ENCODE measurements around the gene TET2. TPM values are rescaled to one million over a fixed set of nuclear protein-coding genes. Genes with fewer than 3 reads are reported as not detected.

The TET2 gene
- total RNA-seq, 1 donor from 2014 or later = 23.3 TPM

DNA sequence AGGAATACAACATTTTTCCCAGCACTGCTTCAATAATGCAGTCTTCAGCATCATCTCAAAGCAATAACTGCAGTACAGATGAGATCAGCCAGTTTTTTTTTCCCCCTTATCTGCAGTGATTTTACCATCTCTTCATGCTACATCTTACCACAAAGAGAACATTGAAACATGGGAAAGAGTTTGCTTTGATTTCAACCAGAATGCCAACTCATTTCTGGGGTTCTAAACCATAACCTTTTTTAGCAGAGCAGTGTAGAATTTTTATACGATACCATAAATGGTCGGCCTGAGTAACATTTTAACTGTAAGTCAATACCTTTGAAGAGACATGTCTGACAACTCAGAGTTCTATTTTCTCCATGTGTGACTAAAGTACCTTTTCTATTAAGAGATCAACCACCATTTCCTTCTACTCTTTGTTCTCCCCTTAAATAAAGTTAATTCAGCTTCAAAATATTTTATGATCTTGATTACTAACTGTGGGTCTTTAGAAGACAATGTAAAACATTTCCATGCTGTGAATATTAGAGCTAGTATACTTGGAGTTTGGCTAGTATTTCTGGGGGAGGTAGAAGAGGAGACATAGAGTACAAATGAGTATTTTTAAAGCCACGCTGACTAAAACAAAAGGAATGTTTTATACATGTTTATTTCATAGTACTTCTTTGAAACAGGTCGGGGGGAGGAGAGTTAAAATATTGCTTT is 69.1 kb downstream of the TET2 start:
- H3K4me3 Mint-ChIP-seq = no peak overlapping the region
- TF ChIP-seq, protein P1, sequence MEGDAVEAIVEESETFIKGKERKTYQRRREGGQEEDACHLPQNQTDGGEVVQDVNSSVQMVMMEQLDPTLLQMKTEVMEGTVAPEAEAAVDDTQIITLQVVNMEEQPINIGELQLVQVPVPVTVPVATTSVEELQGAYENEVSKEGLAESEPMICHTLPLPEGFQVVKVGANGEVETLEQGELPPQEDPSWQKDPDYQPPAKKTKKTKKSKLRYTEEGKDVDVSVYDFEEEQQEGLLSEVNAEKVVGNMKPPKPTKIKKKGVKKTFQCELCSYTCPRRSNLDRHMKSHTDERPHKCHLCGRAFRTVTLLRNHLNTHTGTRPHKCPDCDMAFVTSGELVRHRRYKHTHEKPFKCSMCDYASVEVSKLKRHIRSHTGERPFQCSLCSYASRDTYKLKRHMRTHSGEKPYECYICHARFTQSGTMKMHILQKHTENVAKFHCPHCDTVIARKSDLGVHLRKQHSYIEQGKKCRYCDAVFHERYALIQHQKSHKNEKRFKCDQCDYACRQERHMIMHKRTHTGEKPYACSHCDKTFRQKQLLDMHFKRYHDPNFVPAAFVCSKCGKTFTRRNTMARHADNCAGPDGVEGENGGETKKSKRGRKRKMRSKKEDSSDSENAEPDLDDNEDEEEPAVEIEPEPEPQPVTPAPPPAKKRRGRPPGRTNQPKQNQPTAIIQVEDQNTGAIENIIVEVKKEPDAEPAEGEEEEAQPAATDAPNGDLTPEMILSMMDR (conservative IDR thresholded peaks at IDR 0.05) = no peak
- no peaks in the 10 kb centered on the region for H3K9me3 Mint-ChIP-seq
- H3K36me3 Mint-ChIP-seq (ENCODE audit: low read depth) = peaks cover 10% of the 10 kb centered on the region
- H3K4me1 Mint-ChIP-seq = peaks cover 3% of the 10 kb centered on the region
- DNase-seq (ENCODE audit: low read depth, low spot score) = no peak
- H3K27ac Mint-ChIP-seq (ENCODE audit: unreplicated experiment) = no peak overlapping the region
- H3K27me3 Mint-ChIP-seq (ENCODE audit: low read depth) = no peaks in the 10 kb centered on the region

DNA sequence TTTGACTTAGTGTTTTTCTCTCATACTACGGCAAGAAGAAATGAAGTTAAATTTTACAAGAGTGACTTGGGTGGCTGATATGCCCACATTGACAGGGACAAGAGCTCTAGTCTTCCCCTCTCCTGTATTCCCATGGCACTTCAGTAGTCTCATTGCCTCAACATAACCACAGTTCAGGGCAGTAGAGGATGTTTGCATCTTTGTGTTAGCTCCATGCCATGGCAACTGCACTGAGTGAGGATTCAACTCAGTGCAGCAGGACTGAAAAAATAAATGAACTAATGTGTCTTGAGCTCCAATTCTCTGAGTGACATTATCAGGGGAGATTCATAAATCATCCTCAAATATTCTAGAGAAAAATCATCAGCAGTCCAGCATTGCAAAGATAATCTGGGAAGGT is 78.8 kb downstream of the TET2 start:
- H3K4me1 Mint-ChIP-seq = peaks cover 6% of the 10 kb centered on the region
- H3K9me3 Mint-ChIP-seq = no peaks in the 10 kb centered on the region
- H3K27me3 Mint-ChIP-seq (ENCODE audit: low read depth) = no peaks in the 10 kb centered on the region
- DNase-seq (ENCODE audit: low read depth, low spot score) = no peak
- TF ChIP-seq, protein P1 (conservative IDR thresholded peaks at IDR 0.05) = no peak
- no peak overlapping the region for H3K27ac Mint-ChIP-seq (ENCODE audit: unreplicated experiment)
- H3K36me3 Mint-ChIP-seq (ENCODE audit: low read depth) = peaks cover 3% of the 10 kb centered on the region
- H3K4me3 Mint-ChIP-seq = no peak overlapping the region

DNA sequence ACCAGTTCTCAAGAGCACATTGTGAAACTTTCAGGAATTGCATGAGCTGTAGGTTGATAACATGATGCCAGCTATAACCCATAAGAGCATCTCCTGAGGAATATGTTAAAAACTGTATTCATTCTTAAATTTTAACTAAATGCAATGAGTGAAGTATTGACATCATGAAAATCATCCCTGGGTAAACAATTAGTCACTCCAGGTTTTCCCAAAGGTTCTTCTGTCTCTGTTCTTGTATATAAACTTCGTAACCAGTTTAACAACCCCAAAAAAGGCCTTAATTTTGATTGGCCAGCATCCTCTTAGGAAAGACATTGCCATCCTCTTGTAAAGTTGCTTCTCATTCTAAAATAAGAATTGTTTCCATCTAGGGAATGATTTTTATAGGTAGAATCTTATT is 80.4 kb downstream of the TET2 start:
- peaks cover 3% of the 10 kb centered on the region for H3K36me3 Mint-ChIP-seq (ENCODE audit: low read depth)
- TF ChIP-seq, protein P1 (conservative IDR thresholded peaks at IDR 0.05) = no peak
- H3K9me3 Mint-ChIP-seq = no peaks in the 10 kb centered on the region
- DNase-seq (ENCODE audit: low read depth, low spot score) = no peak
- H3K4me1 Mint-ChIP-seq = peaks cover 6% of the 10 kb centered on the region
- no peak overlapping the region for H3K27ac Mint-ChIP-seq (ENCODE audit: unreplicated experiment)
- no peak overlapping the region for H3K4me3 Mint-ChIP-seq
- H3K27me3 Mint-ChIP-seq (ENCODE audit: low read depth) = no peaks in the 10 kb centered on the region

DNA sequence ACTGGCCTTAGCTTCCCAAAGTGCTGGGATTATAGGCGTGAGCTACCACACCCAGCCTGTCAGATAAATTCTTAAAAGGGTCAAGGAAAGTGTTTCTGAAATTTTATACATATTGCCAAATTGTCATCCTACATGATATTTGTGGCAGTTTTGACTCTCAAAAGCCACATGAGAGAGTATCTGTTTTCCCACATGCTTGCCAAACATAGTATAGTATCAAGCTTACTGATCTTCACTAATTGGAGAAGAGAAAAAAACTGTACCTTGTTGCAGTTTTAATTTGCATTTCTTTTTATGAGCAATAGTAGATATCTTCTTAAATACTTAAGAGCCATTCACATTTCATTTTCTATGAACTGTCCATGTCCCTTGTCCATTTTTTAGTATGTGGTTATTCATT is 83.6 kb downstream of the TET2 start:
- no peaks in the 10 kb centered on the region for H3K27me3 Mint-ChIP-seq (ENCODE audit: low read depth)
- DNase-seq (ENCODE audit: low read depth, low spot score) = no peak
- TF ChIP-seq, protein P1 (conservative IDR thresholded peaks at IDR 0.05) = no peak
- no peak overlapping the region for H3K27ac Mint-ChIP-seq (ENCODE audit: unreplicated experiment)
- H3K9me3 Mint-ChIP-seq = no peaks in the 10 kb centered on the region
- peaks cover 12% of the 10 kb centered on the region for H3K36me3 Mint-ChIP-seq (ENCODE audit: low read depth)
- peaks cover 4% of the 10 kb centered on the region for H3K4me1 Mint-ChIP-seq
- no peak overlapping the region for H3K4me3 Mint-ChIP-seq

DNA sequence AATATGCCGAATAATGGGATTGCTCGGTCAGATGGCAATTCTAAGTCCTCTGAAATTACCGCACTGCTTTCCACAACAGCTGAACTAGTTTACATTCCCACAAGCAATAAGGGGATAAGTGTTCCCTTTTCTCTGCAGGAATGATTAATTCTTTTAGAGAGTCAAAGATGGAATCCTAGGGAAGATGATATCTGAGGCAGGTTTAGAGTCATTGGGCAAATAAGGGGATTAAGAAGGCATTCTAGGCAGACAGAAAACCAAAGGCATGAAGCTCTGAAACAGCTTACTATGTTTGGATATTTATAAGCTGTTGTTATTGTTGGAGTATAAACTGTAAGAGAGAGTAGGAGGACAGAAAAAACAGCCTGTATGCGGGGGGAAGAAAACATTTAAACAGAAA is 85.7 kb downstream of the TET2 start:
- Mint-ChIP-seq H3K4me3 (no peak overlapping the region), H3K4me1 (no peaks in the 10 kb centered on the region), H3K27ac (ENCODE audit: unreplicated experiment) (no peak overlapping the region), H3K9me3 (no peaks in the 10 kb centered on the region), H3K27me3 (ENCODE audit: low read depth) (no peaks in the 10 kb centered on the region), H3K36me3 (ENCODE audit: low read depth) (peaks cover 21% of the 10 kb centered on the region)
- no peak for DNase-seq (ENCODE audit: low read depth, low spot score)
- TF ChIP-seq, protein P1 (conservative IDR thresholded peaks at IDR 0.05) = no peak
